HG03442 (cell line): ENCODE results near the gene BLOC1S5.
A peak's percentile ranks its signal among the peaks of the same experiment; 100 is the strongest.

ENCODE experiments used
- ATAC-seq: cut with Tn5 transposase; IDR thresholded peaks from one replicate; pipeline ENCODE4 v1.9.1; 2021; ENCODE audit warnings: mild to moderate bottlenecking, moderate library complexity; ENCODE audit not compliant: unreplicated experiment

The BLOC1S5 gene

GRCh38 chr6:8082954-8083858 lies 19.0 kb upstream of the BLOC1S5 start:
- ATAC-seq: no peak

GRCh38 chr6:8082572-8082953 lies 18.4 kb upstream of the BLOC1S5 start:
- no peak for ATAC-seq

- ATAC-seq: no peak
Observed at GRCh38 chr6:8080362-8081151, 16.4 kb upstream of the BLOC1S5 start.

GRCh38 chr6:8079126-8079525 lies 14.9 kb upstream of the BLOC1S5 start:
- ATAC-seq: no peak

GRCh38 chr6:8077991-8078390 lies 13.8 kb upstream of the BLOC1S5 start:
- no peak for ATAC-seq

GRCh38 chr6:8075704-8076103 lies 11.5 kb upstream of the BLOC1S5 start:
- ATAC-seq: no peak

GRCh38 chr6:8075185-8075584 lies 11.0 kb upstream of the BLOC1S5 start:
- no peak for ATAC-seq

- no peak for ATAC-seq
Observed at GRCh38 chr6:8074213-8074612, 10.0 kb upstream of the BLOC1S5 start.

- ATAC-seq: no peak
Observed at GRCh38 chr6:8073758-8074157, 9.6 kb upstream of the BLOC1S5 start.

- ATAC-seq: no peak
Observed at GRCh38 chr6:8070718-8071117, 6.5 kb upstream of the BLOC1S5 start.

GRCh38 chr6:8069631-8070284 lies 5.6 kb upstream of the BLOC1S5 start:
- no peak for ATAC-seq

- no peak for ATAC-seq
Observed at GRCh38 chr6:8069151-8069550, 5.0 kb upstream of the BLOC1S5 start.

GRCh38 chr6:8066108-8066507 lies 1.9 kb upstream of the BLOC1S5 start:
- no peak for ATAC-seq

GRCh38 chr6:8065519-8065911 lies 1.3 kb upstream of the BLOC1S5 start:
- ATAC-seq: peak; percentile 63

- no peak for ATAC-seq
Observed at GRCh38 chr6:8064638-8065518, 689 bp upstream of the BLOC1S5 start.

GRCh38 chr6:8061736-8062135 lies 2.5 kb downstream of the BLOC1S5 start:
- no peak for ATAC-seq

GRCh38 chr6:8060346-8060745 lies 3.8 kb downstream of the BLOC1S5 start:
- ATAC-seq: no peak

- no peak for ATAC-seq
Observed at GRCh38 chr6:8059129-8059528, 5.1 kb downstream of the BLOC1S5 start.

GRCh38 chr6:8057793-8058192 lies 6.4 kb downstream of the BLOC1S5 start:
- no peak for ATAC-seq

GRCh38 chr6:8057263-8057662 lies 6.9 kb downstream of the BLOC1S5 start:
- ATAC-seq: no peak

GRCh38 chr6:8054276-8054675 lies 9.9 kb downstream of the BLOC1S5 start:
- no peak for ATAC-seq
